ENCODE data around the gene PKN1. TPM values are rescaled to one million over a fixed set of nuclear protein-coding genes. Genes with fewer than 3 reads are reported as not detected.
A peak's percentile ranks its signal among the peaks of the same experiment; 100 is the strongest.

Gene PKN1
- total and polyA plus RNA-seq, 12 donors, result 85.2 to 176 (median 126) TPM

DNA sequence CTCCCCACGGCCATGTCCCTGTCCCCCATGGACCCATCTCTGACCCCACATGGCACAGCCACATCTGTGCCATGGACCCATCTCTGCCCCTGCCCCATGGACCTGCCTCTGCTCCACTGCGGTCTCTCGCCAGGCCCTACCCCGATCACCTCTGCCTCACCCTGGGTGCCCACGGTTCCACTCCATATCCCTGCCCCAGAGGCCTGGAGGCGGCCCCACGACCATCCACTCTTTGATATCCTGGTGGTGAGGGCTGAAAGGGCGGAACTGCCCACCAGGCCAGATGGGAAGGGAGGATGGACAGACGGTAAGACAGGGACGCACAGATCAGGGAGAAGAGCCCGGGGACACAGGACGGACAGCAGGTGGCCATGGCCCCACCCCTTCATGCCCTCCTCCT, 41.7 kb downstream of the PKN1 start:
- H3K4me1 ChIP-seq, result peaks cover 11 to 57% (median 33%) of the 10 kb centered on the region in 9 donors
- H3K4me3 ChIP-seq, result no peak overlapping the region
- H3K27me3 ChIP-seq, result peaks cover 4 to 39% (median 31%) of the 10 kb centered on the region in 7 donors
- no peak overlapping the region for H3K27ac ChIP-seq
- H3K9me3 ChIP-seq, result no peaks in the 10 kb centered on the region
- no peak for DNase-seq
- intact Hi-C loops (cut with DNase I), result loop anchor here in 5 of 10 donors (5.0 to 10.0 kb wide), 4 partner anchors 38 to 340 kb away; partner anchors contain the start of genes ASF1B (in 1 of the 5) and PKN1 (in 1 of the 5)
- peaks cover 0 to 47% (median 31%) of the 10 kb centered on the region in 9 donors for H3K36me3 ChIP-seq
- ATAC-seq, result no peak
- 47 to 48% methylated on average over 12 of the region's 12 CpGs for WGBS, 2 donors
- TF ChIP-seq, protein P1, sequence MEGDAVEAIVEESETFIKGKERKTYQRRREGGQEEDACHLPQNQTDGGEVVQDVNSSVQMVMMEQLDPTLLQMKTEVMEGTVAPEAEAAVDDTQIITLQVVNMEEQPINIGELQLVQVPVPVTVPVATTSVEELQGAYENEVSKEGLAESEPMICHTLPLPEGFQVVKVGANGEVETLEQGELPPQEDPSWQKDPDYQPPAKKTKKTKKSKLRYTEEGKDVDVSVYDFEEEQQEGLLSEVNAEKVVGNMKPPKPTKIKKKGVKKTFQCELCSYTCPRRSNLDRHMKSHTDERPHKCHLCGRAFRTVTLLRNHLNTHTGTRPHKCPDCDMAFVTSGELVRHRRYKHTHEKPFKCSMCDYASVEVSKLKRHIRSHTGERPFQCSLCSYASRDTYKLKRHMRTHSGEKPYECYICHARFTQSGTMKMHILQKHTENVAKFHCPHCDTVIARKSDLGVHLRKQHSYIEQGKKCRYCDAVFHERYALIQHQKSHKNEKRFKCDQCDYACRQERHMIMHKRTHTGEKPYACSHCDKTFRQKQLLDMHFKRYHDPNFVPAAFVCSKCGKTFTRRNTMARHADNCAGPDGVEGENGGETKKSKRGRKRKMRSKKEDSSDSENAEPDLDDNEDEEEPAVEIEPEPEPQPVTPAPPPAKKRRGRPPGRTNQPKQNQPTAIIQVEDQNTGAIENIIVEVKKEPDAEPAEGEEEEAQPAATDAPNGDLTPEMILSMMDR (IDR thresholded peaks at IDR 0.05), result no peak

DNA sequence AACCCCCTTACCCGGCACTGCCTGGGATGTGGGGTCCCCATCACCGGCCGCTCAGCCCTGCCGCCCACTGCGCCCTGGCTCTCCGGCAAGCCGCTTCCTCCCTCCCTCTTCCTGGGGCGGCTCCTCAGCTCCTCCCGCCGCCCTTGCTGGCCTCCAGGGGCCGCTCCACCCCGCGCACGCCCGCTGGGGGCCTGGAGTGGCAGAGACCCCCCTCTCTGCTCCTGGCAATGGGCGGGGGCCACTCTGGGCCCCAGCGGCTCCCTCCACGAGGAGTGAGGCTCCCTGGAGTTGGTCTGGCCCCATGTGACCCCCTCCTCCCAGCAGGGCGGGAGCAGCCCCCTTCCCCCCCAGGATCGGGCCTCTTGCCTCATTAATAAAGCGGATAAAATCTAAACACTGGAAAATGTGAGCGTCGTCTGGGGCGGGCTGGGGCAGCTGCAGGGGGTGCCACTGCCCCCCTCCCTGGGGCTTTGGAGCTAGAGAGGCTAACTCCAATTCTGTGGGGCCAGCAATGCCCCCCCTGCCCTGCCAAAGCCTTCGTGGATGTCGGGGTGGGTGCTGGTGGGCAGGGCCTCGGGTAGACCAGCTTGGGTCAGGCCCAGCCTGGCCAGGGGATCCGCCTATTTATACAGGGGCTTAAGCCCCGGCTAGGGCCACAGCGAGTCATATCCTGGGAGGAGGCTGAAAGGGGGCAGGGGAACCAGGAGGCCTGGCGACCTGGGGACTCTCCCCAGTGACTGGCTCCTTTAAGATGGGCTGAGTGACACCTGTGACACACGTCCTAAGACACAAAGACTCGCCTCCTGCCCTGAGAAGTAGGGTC, 42.4 kb downstream of the PKN1 start, which contains the start of gene PTGER1:
PTGER1 (minus strand) TSS at position 104 of the 823 bp plus-strand sequence. CDS start 1,034 bp downstream, outside the sequence.
- Histone ChIP-seq H3K36me3 (peaks cover 0 to 47% (median 30%) of the 10 kb centered on the region in 9 donors), H3K9me3 (no peaks in the 10 kb centered on the region), H3K4me1 (peaks cover 11 to 57% (median 33%) of the 10 kb centered on the region in 9 donors), H3K27me3 (peaks cover 4 to 39% (median 31%) of the 10 kb centered on the region in 7 donors), H3K27ac (no peak within 1 kb of the TSS), H3K4me3 (peak within 1 kb of the TSS in 2 of 10 donors; percentile 13 to 38)
- DNase-seq (no peak), ATAC-seq (peak in 1 of 8 donors; percentile 7)
- TF ChIP-seq, protein P1 (IDR thresholded peaks at IDR 0.05), result peak in 7 of 9 donors; percentile 26 to 51 (median 40)
- intact Hi-C loops (cut with DNase I), result loop anchor here in 1 of 10 donors (10.0 kb wide), 1 partner anchor 341 kb away; the partner anchor contains the start of gene ASF1B
- WGBS, 2 donors, result 17 to 23% methylated on average over 33 of the region's 33 CpGs

DNA sequence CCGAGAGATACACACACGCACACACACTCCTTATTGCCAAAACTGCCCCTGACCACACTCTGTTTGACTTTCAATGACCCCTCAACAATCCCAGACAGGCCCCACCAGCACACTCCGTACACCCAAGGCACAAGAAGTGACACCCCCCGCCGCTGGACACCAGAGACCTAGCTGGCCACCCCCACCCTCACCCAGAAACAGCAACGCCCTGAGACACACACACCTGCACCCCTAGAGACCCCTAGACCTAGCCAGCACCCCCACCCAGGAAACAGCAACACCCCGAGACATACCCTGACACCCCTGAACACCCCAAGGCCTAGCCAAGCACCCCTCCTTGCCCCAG, 43.2 kb downstream of the PKN1 start:
- Histone ChIP-seq H3K4me3 (no peak overlapping the region), H3K27ac (no peak overlapping the region), H3K9me3 (no peaks in the 10 kb centered on the region), H3K27me3 (peaks cover 4 to 39% (median 31%) of the 10 kb centered on the region in 7 donors), H3K4me1 (peaks cover 11 to 57% (median 33%) of the 10 kb centered on the region in 9 donors), H3K36me3 (peaks cover 0 to 44% (median 27%) of the 10 kb centered on the region in 9 donors)
- no peak for DNase-seq
- ATAC-seq, result no peak
- intact Hi-C loops (cut with DNase I), result loop anchor here in 1 of 10 donors (10.0 kb wide), 1 partner anchor 341 kb away; the partner anchor contains the start of gene ASF1B
- TF ChIP-seq, protein P1 (IDR thresholded peaks at IDR 0.05), result no peak
- 81 to 89% methylated on average over 7 of the region's 7 CpGs for WGBS, 2 donors

DNA sequence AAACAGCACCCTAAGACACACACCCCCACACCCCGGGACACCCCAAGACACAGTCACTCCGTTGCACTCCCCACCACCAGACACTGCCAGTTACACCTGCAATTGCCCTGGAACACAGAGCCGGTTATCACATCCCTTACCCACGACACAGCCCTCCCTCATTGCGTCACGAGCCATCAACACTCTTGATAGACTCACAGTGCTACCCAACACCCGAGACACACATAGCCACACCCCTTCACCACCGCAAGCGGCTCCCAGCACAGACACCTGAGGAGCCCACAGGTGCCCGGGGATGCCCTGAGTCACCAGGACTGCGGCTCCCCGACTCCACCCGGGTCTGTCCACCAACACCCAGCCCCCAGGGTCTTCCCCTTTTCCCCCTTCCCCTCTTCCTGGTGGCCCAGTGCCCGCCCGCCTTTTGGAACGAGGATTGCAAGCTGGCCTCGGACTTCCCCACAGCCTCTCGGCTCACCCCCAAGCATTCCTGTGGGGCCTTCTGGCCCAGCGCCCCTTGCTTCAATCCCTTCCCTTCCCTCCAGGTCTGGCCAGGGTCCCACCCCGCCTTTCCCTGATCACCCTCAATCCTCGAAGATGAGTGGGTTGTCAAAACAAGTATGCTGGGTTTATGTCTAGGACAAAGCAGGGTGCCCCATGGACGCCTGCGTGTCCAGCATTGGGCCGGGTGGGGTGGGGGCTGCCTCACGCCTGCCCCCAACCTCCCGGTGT, 43.7 kb downstream of the PKN1 start:
- H3K27me3 ChIP-seq, result peaks cover 4 to 39% (median 31%) of the 10 kb centered on the region in 7 donors
- H3K9me3 ChIP-seq, result no peaks in the 10 kb centered on the region
- no peak for DNase-seq
- ATAC-seq, result peak in 3 of 8 donors; percentile 7 to 41 (median 16)
- H3K4me1 ChIP-seq, result peaks cover 11 to 54% (median 33%) of the 10 kb centered on the region in 9 donors
- H3K4me3 ChIP-seq, result no peak overlapping the region
- H3K36me3 ChIP-seq, result peaks cover 0 to 42% (median 25%) of the 10 kb centered on the region in 9 donors
- intact Hi-C loops (cut with DNase I), result loop anchor here in 1 of 10 donors (10.0 kb wide), 1 partner anchor 342 kb away; the partner anchor contains the start of gene ASF1B
- TF ChIP-seq, protein P1 (IDR thresholded peaks at IDR 0.05), result no peak
- H3K27ac ChIP-seq, result no peak overlapping the region
- whole genome bisulfite sequencing, 2 donors, result 61 to 66% methylated on average over 26 of the region's 26 CpGs
